GM21723 (cell line): ENCODE measurements around the gene PSD4.

Experiments used
- ATAC-seq: cut with Tn5 transposase; IDR thresholded peaks from one replicate; pipeline ENCODE4 v1.9.1; 2021; ENCODE audit warnings: mild to moderate bottlenecking, moderate library complexity; ENCODE audit not compliant: unreplicated experiment

Gene PSD4

DNA sequence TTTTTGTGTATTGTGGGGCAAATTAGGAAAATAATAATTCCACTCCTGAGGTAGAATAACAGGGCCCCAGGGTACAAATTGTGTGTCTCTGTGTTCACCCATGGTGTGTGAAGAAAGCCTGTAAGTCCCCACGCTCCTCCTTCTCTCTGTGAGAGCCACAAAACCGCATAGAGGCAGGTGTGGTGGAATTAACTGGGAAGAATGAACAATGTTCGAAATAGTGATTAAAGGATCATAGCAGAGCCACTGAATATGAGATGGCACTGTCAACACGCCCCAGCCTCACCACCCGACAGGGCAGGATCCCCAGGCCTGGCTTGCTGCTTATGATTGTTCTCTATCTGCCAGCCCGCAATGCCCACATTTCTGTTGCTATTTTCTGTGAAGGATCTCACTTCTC, 32.3 kb upstream of the PSD4 start:
- ATAC-seq, result no peak

DNA sequence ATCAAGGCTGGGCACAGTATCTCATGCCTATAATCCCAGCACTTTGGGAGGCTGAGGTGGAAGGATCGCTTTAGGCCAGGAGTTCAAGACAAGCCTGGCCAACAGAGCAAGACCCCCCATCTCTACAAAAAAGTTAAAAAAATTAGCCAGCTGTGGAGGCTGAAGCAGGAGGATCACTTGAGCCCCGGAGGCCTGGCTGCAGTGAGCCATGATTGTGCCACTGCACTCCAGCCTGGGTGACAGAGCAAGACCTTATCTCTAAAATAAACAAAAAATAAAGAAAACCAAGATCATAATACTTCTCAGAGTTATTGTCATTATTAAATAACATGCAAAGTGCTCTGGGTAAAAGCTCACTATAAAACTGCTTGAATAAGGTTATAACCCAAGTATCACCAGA, 31.5 kb upstream of the PSD4 start:
- ATAC-seq, result no peak

DNA sequence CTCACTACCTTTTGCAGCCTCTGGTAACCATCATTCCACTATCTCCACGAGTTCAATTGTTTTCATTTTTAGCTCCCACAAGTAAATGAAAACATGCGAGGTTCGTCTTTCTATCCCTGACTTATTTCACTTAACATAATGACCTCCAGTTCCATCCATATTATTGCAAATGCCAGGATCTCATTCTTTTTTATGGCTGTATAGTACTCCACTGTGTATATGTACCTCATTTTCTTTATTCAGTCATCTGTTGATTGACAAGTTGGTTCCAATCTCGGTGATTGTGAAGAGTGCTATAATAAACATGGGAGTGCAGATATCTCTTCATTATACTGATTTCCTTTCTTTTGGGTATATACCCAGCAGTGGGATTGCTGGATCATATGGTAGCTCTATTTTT, 29.5 kb upstream of the PSD4 start:
- no peak for ATAC-seq

DNA sequence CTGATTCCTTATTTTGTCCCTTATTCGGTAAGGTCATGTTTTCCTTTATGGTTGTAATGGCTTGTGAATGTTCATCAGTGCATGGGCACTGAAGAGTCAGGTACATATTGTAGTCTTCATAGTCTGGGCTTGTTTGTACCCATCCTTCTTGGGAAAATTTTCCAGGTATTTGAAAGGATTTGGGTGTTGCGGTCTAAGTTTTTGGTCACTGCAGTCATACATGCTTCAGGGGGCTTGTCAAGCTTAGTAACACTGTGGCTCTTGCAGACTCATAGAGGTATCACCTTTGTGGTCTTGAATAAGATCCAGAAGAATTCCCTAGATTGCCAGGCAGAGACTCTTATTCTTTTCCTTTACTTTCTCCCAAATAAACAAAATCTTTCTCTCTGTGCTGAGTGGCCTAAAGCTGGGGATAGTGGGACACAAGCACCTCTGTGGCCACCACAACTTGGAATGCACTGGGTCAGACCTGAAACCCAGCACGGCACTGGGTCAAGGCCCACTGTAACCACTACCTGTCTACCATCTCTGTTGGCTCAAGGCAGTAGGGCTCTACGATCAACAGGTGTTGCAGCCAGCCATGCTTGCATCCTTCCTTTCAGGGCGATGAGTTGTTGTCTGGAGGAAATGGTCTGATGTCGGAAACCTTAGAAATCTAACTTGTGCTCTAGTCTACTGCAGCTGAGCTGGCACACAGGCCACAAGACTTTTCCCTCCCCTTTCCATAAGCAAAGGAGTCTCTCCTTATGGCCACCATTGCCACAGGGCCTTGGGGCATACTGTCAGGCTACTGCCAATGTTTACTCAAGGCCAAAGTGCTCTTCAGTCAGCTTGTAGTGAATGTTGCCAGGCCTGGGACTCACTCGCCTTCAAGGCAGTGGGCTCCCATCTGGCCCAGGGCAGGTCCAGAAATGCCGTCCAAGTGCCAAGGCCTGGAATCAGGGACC, 24.9 kb upstream of the PSD4 start:
- no peak for ATAC-seq

DNA sequence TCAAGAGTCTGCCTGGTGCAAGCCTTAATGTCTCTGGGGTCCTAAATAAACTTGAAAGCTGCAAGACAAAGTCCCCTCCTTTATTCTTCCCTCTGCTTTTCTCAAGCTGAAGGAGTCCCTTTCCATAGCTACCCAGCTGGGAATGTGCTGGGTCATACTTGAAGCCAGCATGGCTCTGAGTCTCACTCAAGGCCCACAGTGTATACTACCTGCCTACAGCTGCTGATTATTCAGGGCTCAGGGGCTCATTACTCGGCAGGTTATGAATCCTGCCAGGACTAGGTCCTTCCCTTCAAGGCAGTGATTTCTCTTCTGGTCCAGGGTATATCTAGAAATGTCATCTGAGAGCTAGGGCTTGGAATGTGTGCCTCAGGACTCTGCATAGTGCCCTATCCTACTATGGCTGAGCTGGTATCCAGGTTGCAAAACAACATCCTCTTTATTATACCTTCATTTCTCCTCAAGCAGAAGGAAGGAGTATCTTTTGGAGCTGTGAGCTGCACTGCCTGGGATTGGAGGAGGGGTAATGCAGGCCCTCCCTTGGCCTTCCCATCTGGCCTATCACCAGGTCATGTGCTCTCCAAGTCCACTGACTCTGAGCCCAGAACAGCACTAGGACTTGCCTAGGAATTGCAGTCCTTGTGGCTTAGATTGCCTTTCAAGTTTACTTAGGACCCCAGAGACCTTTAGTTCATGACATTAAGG, 24.1 kb upstream of the PSD4 start:
- no peak for ATAC-seq

DNA sequence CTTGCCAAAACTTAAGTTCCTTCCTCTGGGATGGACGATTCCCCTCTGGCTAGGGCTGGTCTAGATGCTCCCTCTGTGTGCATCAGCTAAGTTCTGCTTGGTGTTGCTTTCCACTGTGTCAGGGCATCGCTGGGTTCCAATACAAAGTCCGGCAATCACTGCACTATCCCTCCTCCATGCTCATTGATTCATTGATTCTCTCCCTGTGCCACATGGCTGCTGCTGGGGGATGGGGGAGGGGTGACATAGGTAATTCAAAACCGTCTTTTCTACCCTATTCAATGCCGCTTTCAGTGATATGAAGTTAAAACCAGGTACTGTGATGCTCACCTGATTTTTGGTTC, 23.5 kb upstream of the PSD4 start:
- ATAC-seq, result no peak

DNA sequence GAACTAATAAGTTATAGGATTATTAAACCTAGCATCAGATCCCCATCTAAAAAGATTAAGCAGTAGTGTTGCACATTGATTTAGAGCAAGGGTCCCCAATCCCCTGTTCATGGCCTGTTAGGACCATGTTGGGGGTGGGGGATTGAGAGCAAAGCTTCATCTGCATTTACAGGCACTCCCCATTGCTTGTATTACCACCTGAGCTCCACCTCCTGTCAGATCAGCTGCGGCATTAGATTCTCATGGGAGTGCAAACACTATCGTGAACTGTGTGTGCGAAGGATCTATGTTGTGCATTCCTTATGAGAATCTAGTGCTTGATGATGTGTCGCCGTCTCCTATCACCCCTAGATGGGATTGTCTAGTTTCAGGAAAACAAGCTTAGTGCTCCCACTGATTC, 18.4 kb upstream of the PSD4 start:
- ATAC-seq, result no peak

DNA sequence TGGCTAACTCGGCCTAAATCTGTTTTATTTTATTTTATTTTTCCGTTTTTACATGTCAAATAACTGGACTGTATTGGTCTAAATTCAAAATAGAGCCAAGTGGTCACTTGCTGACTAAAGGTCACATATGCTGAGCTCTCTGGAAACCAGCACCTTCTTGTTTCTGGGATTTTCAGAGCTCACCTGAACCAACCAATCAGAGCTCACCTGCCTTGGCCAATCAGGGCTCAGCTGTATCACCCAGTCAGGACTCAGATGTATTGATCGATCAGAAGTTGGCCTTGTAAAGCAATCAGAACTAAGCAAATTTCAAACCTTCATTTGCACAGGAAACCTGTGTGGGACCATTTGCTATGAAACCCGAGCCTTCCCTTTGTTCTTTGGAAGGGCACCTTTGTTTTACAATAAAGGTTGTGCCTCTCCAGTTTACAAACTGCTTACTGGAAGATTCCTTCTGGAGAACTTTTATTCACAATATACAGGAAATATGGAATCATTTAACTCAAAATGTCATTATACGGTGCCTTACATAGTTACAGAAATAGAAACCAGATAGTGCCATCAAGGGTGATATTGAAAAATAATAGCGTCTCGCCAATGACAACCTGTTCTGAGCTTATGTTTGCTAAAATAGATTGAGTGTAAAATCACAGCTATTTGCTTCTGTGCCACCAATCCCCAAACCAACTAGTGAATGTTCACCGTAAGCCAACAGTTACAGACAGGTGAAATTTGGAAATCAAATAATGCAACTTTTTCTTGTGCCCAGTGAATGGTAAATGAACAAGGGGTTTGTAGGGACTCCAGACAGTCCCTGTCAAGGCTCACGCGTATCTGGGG, 17.3 kb upstream of the PSD4 start:
- peak; percentile 5 for ATAC-seq

DNA sequence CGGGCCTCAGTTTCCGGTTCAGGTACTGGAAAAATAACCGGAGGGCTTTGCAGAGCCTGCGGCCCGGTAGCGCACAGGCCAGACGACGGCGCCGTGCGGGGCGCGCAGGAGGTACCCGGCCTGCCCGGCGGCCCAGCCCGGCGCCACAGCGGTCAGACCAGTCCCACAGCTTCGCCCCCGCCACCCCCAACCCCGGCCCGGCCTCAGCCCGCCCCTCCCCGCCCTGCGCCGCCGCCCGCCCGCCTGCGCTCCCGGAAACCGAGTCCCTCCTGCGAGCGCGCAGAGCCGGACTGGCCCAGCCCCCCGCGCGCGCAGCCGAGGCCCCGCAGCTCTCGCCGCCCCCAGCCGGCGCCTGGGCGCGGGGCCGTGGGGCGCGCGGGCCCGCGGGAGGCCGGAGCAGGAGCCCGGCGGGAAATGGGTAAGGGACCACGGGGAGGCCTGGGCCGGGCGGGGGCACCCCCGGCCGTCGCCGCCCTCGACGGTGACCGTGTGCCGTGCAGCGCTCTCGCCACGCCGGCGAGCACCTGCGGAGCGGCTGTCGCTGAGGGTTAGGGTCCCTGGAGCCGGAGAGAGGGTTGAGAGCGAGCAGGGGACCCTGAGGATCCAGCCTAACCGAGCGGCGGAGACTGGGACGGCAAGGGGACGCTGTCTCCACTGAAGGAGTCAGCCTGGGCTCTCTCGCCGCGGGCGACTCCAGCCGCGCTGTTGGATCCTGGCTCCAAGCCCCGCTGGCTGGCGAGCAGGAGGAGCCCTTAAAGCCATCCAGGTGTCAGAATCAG, 16.5 kb upstream of the PSD4 start:
- ATAC-seq, result peak; percentile 87

DNA sequence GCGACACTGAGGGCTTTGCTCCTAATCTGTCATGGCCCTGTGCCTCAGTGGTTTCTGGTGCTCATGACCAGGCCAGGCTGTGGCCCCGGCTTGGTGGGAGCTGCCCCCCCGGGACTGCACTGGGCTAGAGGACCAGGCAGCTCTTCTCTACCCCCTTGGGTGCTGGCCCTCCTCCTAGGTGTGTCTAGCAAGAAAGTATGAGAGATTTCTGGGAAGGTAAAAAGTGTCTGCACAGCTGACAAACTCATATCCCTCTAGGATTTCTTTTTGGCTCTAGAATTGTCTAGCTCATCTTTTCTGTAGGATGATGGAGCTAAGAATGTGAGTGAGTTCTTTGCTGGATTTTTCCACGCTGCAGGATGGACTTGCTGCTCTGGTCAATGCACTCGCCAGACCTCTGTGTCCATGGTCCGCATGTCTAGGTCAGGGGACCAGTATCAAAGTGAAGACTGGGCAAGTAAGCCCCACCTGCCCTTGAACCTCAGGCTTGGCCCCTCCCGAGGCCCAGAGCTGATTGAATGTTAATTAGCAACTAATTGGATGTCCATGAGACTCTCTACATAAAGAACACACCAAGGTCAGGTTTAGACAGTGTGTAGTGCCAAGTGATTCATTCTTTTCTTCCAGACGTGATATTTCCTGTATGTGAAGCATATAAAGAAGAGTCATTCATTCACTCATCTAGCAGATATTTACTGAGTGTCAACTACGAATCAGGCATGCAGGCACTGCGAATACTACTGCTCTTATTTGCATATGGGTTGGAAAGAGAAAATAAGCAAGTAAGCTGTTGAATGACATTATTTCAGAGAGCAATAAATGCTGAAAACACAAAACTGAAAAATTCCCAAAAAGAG, 15.6 kb upstream of the PSD4 start:
- ATAC-seq, result no peak

DNA sequence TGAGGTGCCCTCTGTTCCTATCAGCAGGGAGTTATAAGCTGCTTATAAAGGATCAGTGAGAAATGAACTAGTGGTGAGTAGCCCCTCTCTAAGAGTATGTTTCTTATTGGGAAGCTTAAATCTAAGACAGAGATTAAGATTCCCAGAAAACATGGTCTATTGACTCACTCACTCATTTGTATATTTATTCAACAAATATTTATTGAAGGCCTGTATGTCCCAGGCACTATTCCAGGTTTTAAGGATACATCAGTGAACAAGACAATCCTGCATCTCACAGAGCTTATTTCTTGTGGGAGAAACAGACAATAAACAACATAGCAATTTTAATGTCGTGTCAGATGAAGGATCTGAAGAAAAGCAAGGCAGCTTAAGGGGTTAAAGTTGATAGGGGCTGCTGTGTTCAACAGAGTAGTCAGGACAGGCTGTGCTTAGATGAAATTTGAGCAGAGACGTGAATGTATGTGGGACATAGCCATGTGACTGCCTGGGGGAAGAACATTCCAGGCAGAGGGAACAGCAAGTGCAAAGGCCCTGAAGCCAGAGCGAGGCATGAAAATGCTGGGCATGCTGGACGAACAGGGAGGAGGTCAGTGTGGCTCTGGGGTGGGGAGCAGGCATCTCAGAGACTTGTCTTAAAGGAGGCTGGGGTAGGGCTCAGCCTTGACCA, 14.8 kb upstream of the PSD4 start:
- no peak for ATAC-seq

DNA sequence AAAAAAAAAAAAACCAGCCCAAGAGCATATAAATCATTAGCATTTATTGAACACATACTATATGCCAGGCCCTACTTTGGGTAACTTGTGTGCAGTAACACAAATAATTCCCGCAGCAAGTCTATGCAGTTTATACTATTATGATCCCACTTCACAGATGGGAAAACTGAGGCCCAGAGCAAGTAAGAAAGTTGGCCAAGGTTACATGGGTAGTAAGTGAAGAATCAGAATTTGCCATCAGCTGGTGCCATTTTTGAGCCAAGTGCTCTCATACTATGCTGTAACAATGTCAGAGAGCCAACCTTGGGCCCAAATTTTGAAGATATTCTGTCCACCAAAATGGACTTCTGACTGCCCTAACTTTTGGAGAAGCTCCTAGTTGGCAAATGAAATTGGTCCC, 13.5 kb upstream of the PSD4 start:
- no peak for ATAC-seq

DNA sequence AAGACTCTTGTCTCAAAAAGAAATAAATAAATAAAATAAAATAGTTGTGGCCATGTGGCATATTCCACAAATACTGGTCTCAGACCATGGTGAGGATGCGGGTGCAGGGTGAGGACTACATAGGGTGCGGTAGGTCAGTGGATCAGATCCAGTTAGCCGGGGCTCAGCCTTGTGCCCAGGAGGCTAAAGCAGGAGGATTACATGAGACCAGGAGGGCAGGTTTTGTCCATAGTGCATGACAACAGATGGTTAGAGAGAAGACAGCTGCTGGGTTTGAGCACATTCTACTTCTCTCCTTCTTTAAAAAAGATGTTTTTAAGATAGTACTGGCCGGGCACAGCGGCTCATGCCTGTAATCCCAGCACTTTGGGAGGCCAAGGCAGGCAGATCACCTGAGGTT, 12.8 kb upstream of the PSD4 start:
- no peak for ATAC-seq

DNA sequence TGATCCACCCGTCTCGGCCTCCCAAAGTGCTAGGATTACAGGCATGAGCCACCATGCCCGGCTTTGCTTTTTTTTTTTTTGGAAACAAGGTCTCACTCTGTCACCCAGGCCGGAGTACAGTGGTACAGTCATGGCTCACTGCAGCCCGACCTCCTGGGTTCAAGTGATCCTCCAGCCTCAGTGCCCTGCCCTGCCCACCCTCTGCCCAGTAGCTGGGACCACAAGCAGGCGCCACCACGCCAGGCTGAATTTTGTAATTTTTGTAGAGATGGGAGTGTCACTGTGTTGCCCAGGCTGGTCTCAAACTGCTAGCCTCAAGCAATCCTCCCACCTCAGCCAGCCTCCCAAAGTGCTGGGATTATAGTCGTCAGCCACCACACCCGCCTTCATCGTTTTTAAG, 11.6 kb upstream of the PSD4 start:
- ATAC-seq, result no peak

DNA sequence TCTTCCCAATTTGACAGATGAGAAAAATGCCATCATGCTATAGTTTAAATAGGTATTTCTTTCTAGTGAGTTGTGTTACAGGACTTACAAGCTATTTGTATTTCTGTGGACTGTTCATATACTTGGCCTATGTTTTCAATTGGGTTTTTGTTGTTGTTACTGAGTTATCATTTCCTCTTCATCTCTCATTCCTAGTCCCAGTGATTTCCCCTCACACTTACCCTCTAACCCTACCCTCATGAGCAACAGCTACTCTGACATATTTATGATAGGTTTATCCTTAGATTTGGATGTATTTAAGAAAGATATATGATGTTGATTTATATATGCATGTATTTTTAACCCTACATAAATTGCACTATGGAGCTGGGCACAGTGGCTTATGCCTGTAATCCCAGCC, 10.9 kb upstream of the PSD4 start:
- ATAC-seq, result no peak

DNA sequence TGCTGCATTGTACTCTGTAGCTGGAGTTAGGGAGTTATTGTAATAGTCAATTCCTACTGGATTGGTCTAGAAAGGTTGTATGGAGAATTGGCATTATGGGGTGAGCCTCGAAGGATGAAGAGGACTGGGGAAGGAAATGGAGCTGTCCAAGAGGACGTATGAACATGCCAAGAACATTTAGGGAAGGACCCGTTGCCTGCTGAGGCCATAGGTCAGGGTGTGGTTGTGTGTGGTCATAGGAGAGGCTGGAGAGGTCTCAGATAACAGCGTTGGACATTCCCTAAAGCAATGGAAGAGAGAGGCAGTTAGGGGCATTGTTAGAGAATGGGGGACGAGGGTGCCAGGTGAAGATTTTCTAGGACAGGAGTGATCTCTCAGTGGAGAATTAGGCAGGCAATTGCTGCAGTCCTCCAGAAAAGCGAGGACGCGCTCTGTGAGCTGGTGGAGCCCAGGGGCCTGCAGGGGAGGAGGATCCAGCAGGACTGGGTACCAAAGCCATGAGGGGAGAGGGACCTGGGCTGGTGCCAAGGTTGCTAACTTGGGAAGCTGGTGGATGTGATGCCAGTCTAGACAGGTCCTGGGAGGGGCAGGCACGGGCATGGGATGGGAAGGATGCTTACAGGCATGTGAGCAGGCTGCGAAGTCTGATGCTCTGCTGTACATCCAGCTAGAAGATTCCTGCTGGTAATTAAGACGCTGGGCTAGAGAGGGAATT, 9.4 kb upstream of the PSD4 start:
- no peak for ATAC-seq

DNA sequence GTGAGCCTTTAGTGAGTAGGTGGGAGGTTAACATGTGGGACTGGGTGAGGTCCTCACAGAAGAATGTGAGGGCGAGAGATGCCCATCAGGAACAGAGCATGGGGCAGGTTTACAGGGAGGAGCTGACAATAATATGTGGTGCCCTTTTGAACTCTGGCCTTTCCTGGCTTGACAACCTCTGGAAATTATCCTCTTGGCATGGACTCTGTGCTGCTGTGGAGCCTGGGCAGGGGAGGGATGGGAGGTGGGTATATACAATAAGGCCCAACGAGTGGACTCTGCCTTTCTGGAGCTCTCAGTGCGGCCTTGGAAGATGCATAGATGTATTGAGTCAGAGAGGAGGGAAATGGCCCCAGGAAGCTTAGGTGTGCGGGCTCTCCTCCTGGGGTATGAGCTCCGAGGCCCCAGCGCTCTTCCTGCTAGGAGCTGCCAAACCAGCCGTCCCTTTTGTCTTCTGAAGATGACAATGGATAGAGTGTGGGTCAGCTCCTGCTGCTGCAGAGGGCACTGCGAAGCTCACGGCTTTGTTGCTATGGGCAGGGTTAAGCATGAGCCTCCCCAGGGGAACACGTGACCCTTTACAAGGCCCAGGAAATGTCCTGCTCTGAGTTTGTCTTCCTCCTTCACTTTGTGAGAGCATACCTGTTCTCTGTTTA, 8.7 kb upstream of the PSD4 start:
- ATAC-seq, result no peak

DNA sequence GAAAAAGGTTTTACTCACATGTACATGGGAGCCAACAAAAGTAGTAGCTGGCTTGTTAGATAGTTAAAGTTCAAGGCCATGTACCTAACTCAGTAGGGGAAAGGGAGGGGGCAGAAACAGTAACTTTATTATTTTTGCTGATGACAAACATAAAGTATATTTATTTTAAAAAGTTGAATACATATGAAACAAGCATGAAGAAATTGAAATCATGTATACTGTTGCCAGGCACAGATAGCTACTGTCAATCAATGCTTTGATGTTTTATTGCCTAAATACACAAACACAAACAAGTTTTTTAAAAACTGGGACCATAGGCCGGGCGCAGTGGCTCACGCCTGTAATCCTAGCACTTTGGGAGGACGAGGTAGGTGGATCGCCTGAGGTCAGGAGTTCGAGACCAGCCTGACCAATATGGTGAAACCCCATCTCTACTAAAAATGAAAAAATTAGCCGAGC, 7.6 kb upstream of the PSD4 start:
- ATAC-seq, result no peak
